HepG2 (cell line): ENCODE results near the gene DLL1. TPM values are rescaled to one million over a fixed set of nuclear protein-coding genes. Genes with fewer than 3 reads are reported as not detected.

Experiments
- ATAD3A ChIP-seq: sonication (generic); formaldehyde crosslinking; IDR thresholded peaks from 2 replicates; pipeline ENCODE4 v1.4.0; 2020; ENCODE audit warnings: missing genetic modification reagents
- CREBL2 ChIP-seq: sonication (generic); formaldehyde crosslinking; IDR thresholded peaks from 2 replicates; pipeline ENCODE4 v1.8.1; 2023; ENCODE audit warnings: missing genetic modification reagents, mild to moderate bottlenecking, borderline replicate concordance
- DMAP1 ChIP-seq: IDR thresholded peaks from 2 replicates; pipeline ENCODE4 v1.6.1; 2016
- E2F2 ChIP-seq: sonication (generic); formaldehyde crosslinking; IDR thresholded peaks from 2 replicates; pipeline ENCODE4 v1.4.0; 2020; ENCODE audit warnings: missing genetic modification reagents, borderline replicate concordance
- ETV6 ChIP-seq: sonication (generic); formaldehyde crosslinking; conservative IDR thresholded peaks from 2 replicates; pipeline ENCODE4 v1.4.0; 2020; ENCODE audit warnings: missing genetic modification reagents
- NR3C1 ChIP-seq: sonication (generic); formaldehyde crosslinking; IDR thresholded peaks from 2 replicates; pipeline ENCODE4 v1.4.0; 2020; ENCODE audit warnings: missing genetic modification reagents
- RFX5 ChIP-seq: IDR thresholded peaks from 2 replicates; pipeline ENCODE4 v1.6.1; 2011; ENCODE audit warnings: low read depth, low read length, improper control_type of control experiment
- RXRA ChIP-seq: sonication (generic); formaldehyde crosslinking; IDR thresholded peaks from 2 replicates; pipeline ENCODE4 v1.5.1; 2020; ENCODE audit warnings: missing genetic modification reagents
- SP5 ChIP-seq: IDR thresholded peaks from 2 replicates; pipeline ENCODE4 v1.6.1; 2016; ENCODE audit warnings: low read depth, borderline replicate concordance
- TRIM24 ChIP-seq: sonication (generic); formaldehyde crosslinking; IDR thresholded peaks from 2 replicates; pipeline ENCODE4 v1.8.0; 2022; ENCODE audit warnings: mild to moderate bottlenecking, missing genetic modification reagents
- ZMAT3 ChIP-seq: sonication (generic); formaldehyde crosslinking; conservative IDR thresholded peaks from 2 replicates; pipeline ENCODE4 v1.7.0; 2021; ENCODE audit warnings: missing genetic modification reagents
- ZNF30 ChIP-seq: sonication (generic); formaldehyde crosslinking; IDR thresholded peaks from 2 replicates; pipeline ENCODE4 v1.5.0; 2020; ENCODE audit warnings: mild to moderate bottlenecking, missing genetic modification reagents
- ZNF552 ChIP-seq: sonication (generic); formaldehyde crosslinking; IDR thresholded peaks from 2 replicates; pipeline ENCODE4 v1.9.0; 2022; ENCODE audit warnings: missing genetic modification reagents, mild to moderate bottlenecking, borderline replicate concordance
- ZNF784 ChIP-seq: sonication (generic); formaldehyde crosslinking; IDR thresholded peaks from 2 replicates; pipeline ENCODE4 v1.5.1; 2020; ENCODE audit warnings: missing genetic modification reagents, mild to moderate bottlenecking, borderline replicate concordance
- polyA plus RNA-seq, 8 experiments: library from polyadenylated mRNA; depleted of rRNA in 3 of 8; stranded (reverse) in 7 of 8; unstranded in 1 of 8; fragments of >200 nt; fragmentation: Illumina TruSeq in 4 of 8; extraction: Trizol in 4 of 8; gene quantifications; 2 replicates each; pipeline versions ENCODE4 v1.2.1 to v1.2.3, GENCODE V29; 2011 to 2016; ENCODE audit warnings: low read depth in 4 of 8, missing spikeins in 1 of 8, mixed read lengths in 1 of 8; ENCODE audit not compliant: insufficient read depth in 1 of 8
- total RNA-seq, 5 experiments: library from RNA; depleted of rRNA; stranded (reverse); fragments of >200 nt; fragmentation: Illumina TruSeq; extraction: Trizol; gene quantifications; 2 replicates each; pipeline ENCODE4 v1.2.3, GENCODE V29; 2016; ENCODE audit warnings: low read depth in 1 of 5
- TF ChIP-seq, protein P1 (sequence below): sonication (generic); formaldehyde crosslinking; IDR thresholded peaks from 2 replicates; pipeline ENCODE4 v1.4.0; 2020; ENCODE audit warnings: missing genetic modification reagents, mild to moderate bottlenecking, borderline replicate concordance
- TF ChIP-seq, protein P2 (sequence below): sonication (generic); formaldehyde crosslinking; conservative IDR thresholded peaks from 2 replicates; pipeline ENCODE4 v1.4.0; 2020; ENCODE audit warnings: missing genetic modification reagents
- TF ChIP-seq, protein P3 (sequence below): sonication (generic); formaldehyde crosslinking; IDR thresholded peaks from 2 replicates; pipeline ENCODE4 v1.9.0; 2021; ENCODE audit warnings: missing genetic modification reagents, borderline replicate concordance

Gene DLL1
- total and polyA plus RNA-seq, 2 of the 13 experiments (the other 11 are each of a cell fraction or from before 2014, with no cell fraction given) = not detected

DNA sequence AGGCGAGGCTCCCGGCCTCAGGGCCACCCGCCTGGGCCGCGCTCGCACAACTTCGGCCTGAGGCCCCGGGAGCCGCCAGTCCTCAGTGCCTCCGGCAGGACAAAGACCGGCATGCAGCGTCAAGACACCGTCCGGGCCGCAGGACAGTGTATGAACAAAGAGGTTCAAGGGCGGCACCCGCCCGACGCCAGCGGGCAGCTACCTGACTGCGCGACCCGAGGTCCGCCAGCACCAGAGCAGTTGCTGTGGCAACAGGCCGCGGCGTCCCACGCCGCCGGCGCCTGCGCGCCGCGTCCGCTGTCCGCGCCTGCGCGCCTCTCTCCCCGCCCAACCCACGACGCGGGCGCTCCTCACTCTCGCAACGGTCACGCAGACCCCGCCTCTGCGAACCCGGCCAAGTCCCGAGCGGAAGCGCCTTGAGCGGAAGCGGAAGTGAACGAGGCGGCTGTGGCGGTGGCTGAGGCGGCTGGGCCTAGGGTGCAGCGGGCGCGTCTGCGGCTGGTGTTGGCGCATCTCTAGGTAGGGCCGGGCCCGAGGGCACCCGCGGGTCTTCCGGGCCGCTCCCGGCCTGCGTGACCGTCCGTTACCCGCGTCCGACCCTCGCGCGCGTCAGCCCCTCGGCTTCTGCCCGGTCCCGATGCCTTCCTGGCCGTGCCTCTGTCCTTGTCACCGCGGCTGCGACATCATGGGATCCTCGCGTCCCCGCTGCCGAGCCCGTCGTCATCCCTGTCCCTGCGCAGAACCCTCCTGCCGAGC is 15.6 kb upstream of the DLL1 start, which contains the start of gene FAM120B (continued):
- TF ChIP-seq, protein P1, sequence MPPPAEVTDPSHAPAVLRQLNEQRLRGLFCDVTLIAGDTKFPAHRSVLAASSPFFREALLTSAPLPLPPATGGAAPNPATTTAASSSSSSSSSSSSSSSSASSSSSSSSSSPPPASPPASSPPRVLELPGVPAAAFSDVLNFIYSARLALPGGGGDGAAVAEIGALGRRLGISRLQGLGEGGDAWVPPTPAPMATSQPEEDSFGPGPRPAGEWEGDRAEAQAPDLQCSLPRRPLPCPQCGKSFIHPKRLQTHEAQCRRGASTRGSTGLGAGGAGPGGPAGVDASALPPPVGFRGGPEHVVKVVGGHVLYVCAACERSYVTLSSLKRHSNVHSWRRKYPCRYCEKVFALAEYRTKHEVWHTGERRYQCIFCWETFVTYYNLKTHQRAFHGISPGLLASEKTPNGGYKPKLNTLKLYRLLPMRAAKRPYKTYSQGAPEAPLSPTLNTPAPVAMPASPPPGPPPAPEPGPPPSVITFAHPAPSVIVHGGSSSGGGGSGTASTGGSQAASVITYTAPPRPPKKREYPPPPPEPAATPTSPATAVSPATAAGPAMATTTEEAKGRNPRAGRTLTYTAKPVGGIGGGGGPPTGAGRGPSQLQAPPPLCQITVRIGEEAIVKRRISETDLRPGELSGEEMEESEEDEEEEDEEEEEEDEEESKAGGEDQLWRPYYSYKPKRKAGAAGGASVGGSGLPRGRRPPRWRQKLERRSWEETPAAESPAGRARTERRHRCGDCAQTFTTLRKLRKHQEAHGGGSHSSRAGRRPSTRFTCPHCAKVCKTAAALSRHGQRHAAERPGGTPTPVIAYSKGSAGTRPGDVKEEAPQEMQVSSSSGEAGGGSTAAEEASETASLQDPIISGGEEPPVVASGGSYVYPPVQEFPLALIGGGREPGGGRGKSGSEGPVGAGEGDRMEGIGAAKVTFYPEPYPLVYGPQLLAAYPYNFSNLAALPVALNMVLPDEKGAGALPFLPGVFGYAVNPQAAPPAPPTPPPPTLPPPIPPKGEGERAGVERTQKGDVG = peak; percentile 75
- peak; percentile 96 for TF ChIP-seq ETV6 (CRISPR knock-in tag)
- TF ChIP-seq SP5 (CRISPR knock-in tag) = no peak; the same call in 1 of the 2 replicates
- no peak for TF ChIP-seq TRIM24 (CRISPR knock-in tag)
- TF ChIP-seq ZNF30 (CRISPR knock-in tag) = peak; percentile 29; the same call in 1 of the 2 replicates
- TF ChIP-seq CREBL2 (CRISPR knock-in tag) = peak; percentile 87; the same call in 1 of the 2 replicates
- TF ChIP-seq ZNF552 (CRISPR knock-in tag) = peak; percentile 87; the same call in 1 of the 2 replicates
- TF ChIP-seq ZMAT3 (CRISPR knock-in tag) = no peak
- no peak for TF ChIP-seq NR3C1
- no peak; the same call in 1 of the 2 replicates for TF ChIP-seq RFX5
- peak; percentile 84; the same call in 1 of the 2 replicates for TF ChIP-seq E2F2 (CRISPR knock-in tag)
- peak; percentile 96 for TF ChIP-seq DMAP1 (CRISPR knock-in tag)
- TF ChIP-seq ATAD3A (CRISPR knock-in tag) = no peak; the same call in 1 of the 2 replicates
- TF ChIP-seq ZNF784 (CRISPR knock-in tag) = peak; percentile 97
- TF ChIP-seq, protein P2, sequence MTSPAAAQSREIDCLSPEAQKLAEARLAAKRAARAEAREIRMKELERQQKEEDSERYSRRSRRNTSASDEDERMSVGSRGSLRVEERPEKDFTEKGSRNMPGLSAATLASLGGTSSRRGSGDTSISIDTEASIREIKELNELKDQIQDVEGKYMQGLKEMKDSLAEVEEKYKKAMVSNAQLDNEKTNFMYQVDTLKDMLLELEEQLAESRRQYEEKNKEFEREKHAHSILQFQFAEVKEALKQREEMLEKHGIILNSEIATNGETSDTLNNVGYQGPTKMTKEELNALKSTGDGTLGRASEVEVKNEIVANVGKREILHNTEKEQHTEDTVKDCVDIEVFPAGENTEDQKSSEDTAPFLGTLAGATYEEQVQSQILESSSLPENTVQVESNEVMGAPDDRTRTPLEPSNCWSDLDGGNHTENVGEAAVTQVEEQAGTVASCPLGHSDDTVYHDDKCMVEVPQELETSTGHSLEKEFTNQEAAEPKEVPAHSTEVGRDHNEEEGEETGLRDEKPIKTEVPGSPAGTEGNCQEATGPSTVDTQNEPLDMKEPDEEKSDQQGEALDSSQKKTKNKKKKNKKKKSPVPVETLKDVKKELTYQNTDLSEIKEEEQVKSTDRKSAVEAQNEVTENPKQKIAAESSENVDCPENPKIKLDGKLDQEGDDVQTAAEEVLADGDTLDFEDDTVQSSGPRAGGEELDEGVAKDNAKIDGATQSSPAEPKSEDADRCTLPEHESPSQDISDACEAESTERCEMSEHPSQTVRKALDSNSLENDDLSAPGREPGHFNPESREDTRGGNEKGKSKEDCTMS (CRISPR knock-in tag) = no peak
- peak; percentile 86 for TF ChIP-seq RXRA (CRISPR knock-in tag)
- TF ChIP-seq, protein P3, sequence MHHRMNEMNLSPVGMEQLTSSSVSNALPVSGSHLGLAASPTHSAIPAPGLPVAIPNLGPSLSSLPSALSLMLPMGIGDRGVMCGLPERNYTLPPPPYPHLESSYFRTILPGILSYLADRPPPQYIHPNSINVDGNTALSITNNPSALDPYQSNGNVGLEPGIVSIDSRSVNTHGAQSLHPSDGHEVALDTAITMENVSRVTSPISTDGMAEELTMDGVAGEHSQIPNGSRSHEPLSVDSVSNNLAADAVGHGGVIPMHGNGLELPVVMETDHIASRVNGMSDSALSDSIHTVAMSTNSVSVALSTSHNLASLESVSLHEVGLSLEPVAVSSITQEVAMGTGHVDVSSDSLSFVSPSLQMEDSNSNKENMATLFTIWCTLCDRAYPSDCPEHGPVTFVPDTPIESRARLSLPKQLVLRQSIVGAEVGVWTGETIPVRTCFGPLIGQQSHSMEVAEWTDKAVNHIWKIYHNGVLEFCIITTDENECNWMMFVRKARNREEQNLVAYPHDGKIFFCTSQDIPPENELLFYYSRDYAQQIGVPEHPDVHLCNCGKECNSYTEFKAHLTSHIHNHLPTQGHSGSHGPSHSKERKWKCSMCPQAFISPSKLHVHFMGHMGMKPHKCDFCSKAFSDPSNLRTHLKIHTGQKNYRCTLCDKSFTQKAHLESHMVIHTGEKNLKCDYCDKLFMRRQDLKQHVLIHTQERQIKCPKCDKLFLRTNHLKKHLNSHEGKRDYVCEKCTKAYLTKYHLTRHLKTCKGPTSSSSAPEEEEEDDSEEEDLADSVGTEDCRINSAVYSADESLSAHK = no peak; the same call in 1 of the 2 replicates
